ENCODE results near the gene CASP6.

Gene CASP6

DNA sequence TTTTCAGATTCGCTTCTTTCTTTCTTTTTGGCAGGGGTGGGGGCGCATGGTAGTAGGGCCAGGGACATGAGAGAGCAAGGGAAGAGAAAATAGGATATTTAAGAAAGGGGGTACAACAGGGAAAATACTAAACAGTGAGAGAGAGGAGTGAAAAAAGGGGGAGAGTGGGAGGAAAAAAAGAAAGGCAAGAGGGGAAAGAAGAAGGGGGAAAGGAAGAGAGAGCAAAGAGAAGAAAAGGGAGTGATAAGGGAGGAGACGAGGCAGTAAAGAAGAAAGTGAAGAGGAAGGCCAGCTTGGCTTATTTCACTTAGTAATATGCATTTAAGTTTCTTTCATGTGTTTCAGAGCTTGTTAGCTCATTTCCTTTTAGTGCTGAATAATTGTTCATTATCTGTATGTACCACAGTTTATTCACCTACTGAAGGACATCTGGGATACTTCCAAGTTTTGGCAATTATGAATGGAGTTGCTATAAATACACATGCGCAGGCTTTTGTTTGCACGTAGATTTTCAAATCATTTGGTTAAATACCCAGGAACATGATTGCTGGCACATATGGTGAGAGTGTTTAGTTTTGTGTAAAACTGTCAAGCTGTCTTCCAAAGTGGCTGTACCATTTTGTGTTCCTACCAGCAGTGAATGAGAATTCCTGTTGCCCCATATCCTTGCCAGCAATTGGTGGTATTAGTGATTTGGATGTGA lies 37.3 kb downstream of the CASP6 start:
- peak; percentile 23 for DNase-seq

- no peak for DNase-seq
These were observed 40.5 kb downstream of the CASP6 start for GRCh38 chr4:109662771-109663170.

DNA sequence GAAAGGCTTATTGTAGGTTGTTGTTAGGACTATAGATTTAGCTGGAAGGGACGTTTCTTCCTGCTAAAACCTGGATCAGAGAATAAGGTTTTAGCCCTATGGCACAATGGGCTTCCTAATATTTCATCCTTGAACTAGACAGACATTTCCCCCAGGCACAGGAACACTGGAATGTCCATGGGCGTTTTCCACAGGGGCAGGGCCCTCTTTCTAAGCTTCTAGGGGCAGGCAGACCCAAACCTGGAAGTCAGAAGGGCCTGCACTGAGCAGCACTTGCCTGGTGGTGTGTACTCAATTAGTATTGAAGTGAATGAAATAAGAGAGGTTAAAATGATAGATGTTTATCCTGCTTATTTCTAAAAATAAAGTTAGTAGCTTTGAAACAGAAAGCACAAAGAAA lies 41.1 kb downstream of the CASP6 start:
- DNase-seq: no peak

DNA sequence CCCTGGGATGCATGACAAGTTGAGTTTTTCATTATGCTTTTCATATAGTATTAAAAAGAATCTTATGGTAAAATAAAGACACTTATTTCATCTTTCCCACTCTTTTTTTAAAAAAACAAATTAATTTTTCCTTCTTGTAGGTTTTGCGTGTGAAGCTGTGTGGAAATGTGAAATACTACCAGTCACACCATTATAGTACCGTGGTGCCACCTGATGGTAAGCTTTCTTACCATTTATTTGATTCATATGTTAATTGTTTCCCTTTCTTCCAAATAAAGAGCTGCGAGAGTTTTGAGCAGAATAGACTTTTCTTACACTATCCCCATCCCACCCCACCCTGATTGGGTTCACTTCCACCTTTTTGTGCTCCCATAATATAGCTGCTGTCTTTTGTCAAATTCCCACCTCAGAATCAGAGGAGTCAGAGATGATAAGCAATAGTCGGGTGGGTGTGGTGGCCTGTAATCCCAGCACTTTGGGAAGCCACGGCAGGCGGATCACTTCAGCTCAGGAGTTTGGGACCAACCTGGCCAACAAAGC lies 44.3 kb downstream of the CASP6 start:
- no peak for DNase-seq

DNA sequence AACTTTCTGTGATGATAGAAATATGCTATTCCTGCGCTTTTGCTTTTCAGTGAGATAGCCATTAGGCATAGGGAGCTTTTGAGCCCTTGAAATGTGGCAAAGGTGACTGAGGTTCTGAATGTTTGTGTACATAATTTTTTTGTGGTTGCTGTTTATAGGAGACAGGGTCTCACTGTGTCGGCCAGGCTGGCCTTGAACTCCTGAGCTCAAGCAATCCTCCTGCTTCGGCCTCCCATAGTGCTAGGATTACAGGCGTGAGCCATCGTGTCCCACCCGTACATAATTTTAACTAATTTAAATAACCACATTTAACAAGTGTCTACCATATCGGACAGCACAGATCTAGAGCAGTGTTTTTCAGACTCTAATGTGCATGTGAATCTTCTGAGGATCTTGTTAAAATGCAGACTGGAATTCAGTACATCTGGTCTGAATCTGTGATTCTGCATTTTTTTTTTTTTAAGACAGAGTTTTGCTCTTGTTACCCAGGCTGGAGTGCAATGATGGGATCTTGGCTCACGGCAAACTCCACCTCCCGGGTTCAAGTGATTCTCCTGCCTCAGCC lies 45.3 kb downstream of the CASP6 start:
- DNase-seq: no peak

DNA sequence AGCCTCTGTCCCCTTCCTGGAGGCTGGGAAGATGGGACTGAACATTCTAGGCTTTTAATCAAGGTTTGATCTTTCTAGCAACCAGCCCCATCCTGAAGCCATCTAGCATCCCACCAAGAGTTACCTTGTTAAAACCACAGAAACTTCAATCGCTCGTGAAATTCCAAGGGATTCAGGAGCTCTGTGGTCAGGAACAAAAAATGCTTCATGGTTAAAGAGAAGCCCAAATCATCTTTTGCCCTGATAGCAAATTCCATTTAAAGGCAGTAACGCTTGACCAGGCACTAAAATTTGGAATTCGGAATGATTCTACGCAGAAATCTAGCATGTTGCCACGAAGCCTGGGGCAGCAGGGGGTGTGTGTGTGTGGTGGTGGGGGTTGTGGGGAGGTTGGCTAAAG lies 47.8 kb downstream of the CASP6 start:
- DNase-seq: no peak

DNA sequence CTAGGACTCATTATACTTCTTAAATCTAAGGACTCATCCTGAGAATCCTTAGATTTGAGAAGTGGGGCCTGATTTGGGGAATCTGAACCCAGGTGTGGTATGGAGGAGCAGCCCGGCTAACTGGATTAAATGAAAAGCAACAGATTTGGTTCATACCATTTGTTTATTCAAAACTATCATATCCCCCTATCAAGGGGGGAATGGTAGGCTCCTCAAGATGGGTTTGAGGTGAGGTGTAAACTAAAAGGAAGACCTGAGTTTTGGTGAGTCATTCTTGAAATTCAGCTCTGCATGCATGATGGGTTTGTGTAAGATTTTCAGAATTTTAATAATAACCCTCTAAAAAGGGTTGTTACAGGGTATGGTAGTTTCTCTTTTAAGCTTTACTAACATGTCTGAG lies 53.4 kb downstream of the CASP6 start:
- DNase-seq: no peak

- no peak for DNase-seq
These were observed 54.2 kb downstream of the CASP6 start for GRCh38 chr4:109648997-109649575.

- no peak for DNase-seq
These were observed 54.8 kb downstream of the CASP6 start for GRCh38 chr4:109648266-109648996.

DNA sequence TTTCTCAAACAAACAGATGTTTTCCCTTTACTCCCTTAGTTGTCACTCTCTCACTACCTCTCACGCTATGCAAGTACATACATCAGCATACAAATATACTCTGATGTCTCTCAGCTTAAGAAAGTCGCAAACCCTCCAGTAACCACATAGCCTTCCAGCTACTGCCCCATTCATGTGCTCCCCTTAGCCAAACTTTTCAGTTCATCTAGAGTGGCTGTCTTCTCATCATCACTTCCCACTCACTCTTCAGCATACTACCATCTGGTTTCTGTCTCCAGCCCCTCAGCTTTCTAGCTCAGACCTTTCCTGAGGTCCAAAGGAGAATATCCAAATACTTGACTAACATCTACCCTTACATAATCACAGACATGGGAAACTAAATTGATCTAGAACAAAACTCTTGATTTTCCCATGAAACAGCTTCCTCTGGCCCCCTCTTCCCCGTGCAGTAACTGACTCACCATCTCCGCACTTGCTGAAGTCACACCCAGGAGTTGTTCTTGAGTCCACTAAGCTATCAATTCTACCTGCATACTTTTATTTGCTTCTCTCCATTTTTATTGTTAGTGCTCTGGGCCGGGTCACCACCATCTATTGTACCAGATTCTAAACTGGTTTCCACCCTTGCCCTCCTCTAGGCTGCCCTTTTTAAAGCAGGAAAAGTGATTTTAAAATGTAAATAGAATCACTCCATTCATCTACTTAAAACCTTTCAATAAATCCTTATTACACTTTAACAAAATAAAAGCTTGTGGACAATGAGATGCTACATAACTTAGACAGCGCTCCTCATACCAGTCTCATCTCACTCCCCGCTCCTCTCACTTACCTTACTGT lies 57.2 kb downstream of the CASP6 start:
- DNase-seq: no peak

DNA sequence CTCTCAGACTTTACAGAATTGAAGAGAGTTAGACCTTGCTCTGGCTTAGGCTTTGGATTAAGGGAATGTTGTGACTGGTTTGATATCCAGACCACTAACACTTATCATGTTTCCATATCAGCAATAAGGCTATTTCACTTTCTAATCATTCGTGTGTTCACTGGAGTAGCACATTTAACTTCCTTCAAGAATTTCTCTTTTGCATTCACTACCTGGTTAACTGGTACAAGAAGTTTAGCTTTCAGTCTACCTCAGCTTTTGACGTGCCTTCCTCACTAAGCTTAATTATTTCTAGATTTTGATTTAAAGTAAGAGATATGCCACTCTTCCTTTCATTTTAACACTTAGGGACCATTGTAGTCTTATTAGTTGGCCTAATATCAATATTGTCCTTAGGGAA lies 62.6 kb downstream of the CASP6 start:
- no peak for DNase-seq
